Measurements from ENCODE around the gene ENTPD8. TPM values are rescaled to one million over a fixed set of nuclear protein-coding genes. Genes with fewer than 3 reads are reported as not detected.
A peak's percentile ranks its signal among the peaks of the same experiment; 100 is the strongest.
"Not testable (repeated sequence)": the region's sequence is repeated elsewhere in the genome, so short reads cannot be mapped to it uniquely, and the experiment has no call there.

Gene ENTPD8
- total RNA-seq, 1 donor = not detected

DNA sequence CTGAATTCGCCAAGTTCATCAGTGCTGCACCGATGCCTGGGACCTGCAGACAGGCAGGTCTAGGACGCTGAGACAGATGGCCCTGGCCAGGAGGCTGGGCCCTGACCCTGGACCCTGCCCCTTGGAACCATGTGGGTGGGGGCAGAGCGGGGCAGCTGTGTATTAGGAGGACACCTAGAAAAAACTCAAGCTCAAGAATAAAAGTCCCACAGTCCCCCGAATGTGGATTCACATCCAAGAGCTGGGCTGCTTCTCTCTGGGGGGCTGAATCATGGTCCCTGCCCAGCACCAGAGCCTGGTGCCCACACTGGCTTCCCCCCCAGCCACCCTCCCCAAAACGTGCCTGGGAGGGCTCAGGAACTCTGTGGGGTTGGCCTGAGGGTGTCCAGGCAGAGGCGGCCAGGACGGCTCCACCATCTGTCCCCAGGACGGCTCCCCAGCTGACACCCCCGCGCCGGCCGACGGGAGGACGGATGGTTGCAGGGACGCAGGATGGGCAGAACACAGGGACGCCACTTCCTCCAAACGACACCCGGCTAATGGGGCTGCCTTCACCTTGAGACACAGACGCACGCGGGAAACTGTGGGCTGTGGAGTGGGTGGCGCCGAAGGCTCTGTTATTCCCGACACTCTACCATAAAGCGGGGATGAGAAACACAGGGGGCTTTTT, 53.1 kb downstream of the ENTPD8 start:
- no peaks in the 10 kb centered on the region for H3K79me2 ChIP-seq (ENCODE audit: insufficient read depth, low read length)
- DNase-seq (ENCODE audit: insufficient read length, low spot score, missing footprints) = no peak
- H3K36me3 ChIP-seq (ENCODE audit: insufficient read depth, low read length) = no peaks in the 10 kb centered on the region
- H3K9me3 ChIP-seq (ENCODE audit: low read depth, low read length) = no peaks in the 10 kb centered on the region
- no peak overlapping the region for H3K4me3 ChIP-seq (ENCODE audit: insufficient read depth, low read length)
- H3K4me1 ChIP-seq (ENCODE audit: insufficient read depth, low read length) = no peaks in the 10 kb centered on the region
- H3K4me2 ChIP-seq (ENCODE audit: insufficient read depth, low read length) = no peak overlapping the region
- no peaks in the 10 kb centered on the region for H3K27me3 ChIP-seq (ENCODE audit: insufficient read depth, low read length)
- no peak overlapping the region for H3K27ac ChIP-seq (ENCODE audit: low read depth, low read length)
- TF ChIP-seq, protein P1, sequence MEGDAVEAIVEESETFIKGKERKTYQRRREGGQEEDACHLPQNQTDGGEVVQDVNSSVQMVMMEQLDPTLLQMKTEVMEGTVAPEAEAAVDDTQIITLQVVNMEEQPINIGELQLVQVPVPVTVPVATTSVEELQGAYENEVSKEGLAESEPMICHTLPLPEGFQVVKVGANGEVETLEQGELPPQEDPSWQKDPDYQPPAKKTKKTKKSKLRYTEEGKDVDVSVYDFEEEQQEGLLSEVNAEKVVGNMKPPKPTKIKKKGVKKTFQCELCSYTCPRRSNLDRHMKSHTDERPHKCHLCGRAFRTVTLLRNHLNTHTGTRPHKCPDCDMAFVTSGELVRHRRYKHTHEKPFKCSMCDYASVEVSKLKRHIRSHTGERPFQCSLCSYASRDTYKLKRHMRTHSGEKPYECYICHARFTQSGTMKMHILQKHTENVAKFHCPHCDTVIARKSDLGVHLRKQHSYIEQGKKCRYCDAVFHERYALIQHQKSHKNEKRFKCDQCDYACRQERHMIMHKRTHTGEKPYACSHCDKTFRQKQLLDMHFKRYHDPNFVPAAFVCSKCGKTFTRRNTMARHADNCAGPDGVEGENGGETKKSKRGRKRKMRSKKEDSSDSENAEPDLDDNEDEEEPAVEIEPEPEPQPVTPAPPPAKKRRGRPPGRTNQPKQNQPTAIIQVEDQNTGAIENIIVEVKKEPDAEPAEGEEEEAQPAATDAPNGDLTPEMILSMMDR (IDR thresholded peaks at IDR 0.05; ENCODE audit: extremely low read depth, low read depth, low read length) = no peak
- no peak overlapping the region for H2AFZ ChIP-seq (ENCODE audit: low read length)
- H4K20me1 ChIP-seq (ENCODE audit: insufficient read depth, low read length) = no peaks in the 10 kb centered on the region

DNA sequence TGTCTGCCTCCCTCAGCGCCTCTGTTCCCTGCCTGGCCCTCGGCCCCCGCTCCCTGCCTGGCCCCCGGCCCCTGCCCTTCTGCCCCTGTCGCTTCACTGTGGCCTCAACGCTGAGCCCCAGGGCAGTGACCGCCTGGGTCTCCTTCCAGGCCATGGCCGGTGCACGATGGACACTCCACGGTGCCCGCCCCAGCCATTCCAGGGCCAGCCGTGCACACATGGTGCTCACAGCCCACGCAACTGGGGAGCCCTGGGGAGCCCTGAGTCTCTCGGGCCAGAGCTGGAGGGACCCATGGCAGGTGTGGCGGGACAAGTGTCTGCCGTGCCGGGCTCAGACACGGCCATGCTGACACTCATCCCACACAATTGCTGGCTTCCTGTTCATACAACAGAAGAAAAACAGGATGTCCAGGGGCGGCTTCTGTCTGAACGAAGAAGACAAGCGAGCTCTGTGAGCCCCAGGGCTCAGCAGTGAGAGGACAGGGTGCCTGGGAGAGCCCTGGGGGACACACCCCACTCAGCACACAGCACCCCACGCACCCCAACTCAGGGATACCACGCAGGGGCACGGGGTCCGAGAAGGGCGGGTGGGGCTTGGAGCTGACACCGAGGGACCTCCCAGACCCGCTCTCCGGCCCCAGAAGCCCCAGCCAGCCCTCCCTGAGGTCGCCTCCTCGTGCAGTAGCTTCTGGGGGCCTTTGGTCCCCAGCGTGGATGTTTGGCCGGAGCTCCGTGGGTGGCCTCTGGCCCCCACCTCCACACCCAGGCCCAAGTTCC, 53.9 kb downstream of the ENTPD8 start:
- no peaks in the 10 kb centered on the region for H3K79me2 ChIP-seq (ENCODE audit: insufficient read depth, low read length)
- no peak overlapping the region for H3K4me2 ChIP-seq (ENCODE audit: insufficient read depth, low read length)
- no peak overlapping the region for H3K27ac ChIP-seq (ENCODE audit: low read depth, low read length)
- no peaks in the 10 kb centered on the region for H3K4me1 ChIP-seq (ENCODE audit: insufficient read depth, low read length)
- no peak overlapping the region for H2AFZ ChIP-seq (ENCODE audit: low read length)
- H4K20me1 ChIP-seq (ENCODE audit: insufficient read depth, low read length) = no peaks in the 10 kb centered on the region
- DNase-seq (ENCODE audit: insufficient read length, low spot score, missing footprints) = no peak
- no peak overlapping the region for H3K4me3 ChIP-seq (ENCODE audit: insufficient read depth, low read length)
- H3K27me3 ChIP-seq (ENCODE audit: insufficient read depth, low read length) = no peaks in the 10 kb centered on the region
- TF ChIP-seq, protein P1 (IDR thresholded peaks at IDR 0.05; ENCODE audit: extremely low read depth, low read depth, low read length) = no peak
- H3K9me3 ChIP-seq (ENCODE audit: low read depth, low read length) = no peaks in the 10 kb centered on the region
- no peaks in the 10 kb centered on the region for H3K36me3 ChIP-seq (ENCODE audit: insufficient read depth, low read length)

- H3K27ac ChIP-seq (ENCODE audit: low read depth, low read length); H3K4me3 ChIP-seq (ENCODE audit: insufficient read depth, low read length); H4K20me1 ChIP-seq (ENCODE audit: insufficient read depth, low read length); H3K36me3 ChIP-seq (ENCODE audit: insufficient read depth, low read length); DNase-seq (ENCODE audit: insufficient read length, low spot score, missing footprints); H3K4me2 ChIP-seq (ENCODE audit: insufficient read depth, low read length); H3K79me2 ChIP-seq (ENCODE audit: insufficient read depth, low read length); H3K9me3 ChIP-seq (ENCODE audit: low read depth, low read length); H2AFZ ChIP-seq (ENCODE audit: low read length); H3K27me3 ChIP-seq (ENCODE audit: insufficient read depth, low read length); H3K4me1 ChIP-seq (ENCODE audit: insufficient read depth, low read length): not testable (repeated sequence)
These were observed 54.5 kb downstream of the ENTPD8 start for GRCh38 chr9:137386507-137387113.

- Histone ChIP-seq H3K4me3 (ENCODE audit: insufficient read depth, low read length) (no peak overlapping the region), H3K27me3 (ENCODE audit: insufficient read depth, low read length) (no peaks in the 10 kb centered on the region), H2AFZ (ENCODE audit: low read length) (no peak overlapping the region), H3K4me1 (ENCODE audit: insufficient read depth, low read length) (no peaks in the 10 kb centered on the region), H3K27ac (ENCODE audit: low read depth, low read length) (no peak overlapping the region), H3K9me3 (ENCODE audit: low read depth, low read length) (no peaks in the 10 kb centered on the region), H3K79me2 (ENCODE audit: insufficient read depth, low read length) (no peaks in the 10 kb centered on the region), H3K36me3 (ENCODE audit: insufficient read depth, low read length) (no peaks in the 10 kb centered on the region), H3K4me2 (ENCODE audit: insufficient read depth, low read length) (no peak overlapping the region), H4K20me1 (ENCODE audit: insufficient read depth, low read length) (no peaks in the 10 kb centered on the region)
- peak; percentile 88 for DNase-seq (ENCODE audit: insufficient read length, low spot score, missing footprints)
- TF ChIP-seq, protein P1 (IDR thresholded peaks at IDR 0.05; ENCODE audit: extremely low read depth, low read depth, low read length) = no peak
These were observed 56.0 kb downstream of the ENTPD8 start for GRCh38 chr9:137385061-137385655.

Other genes with a start within 250 kb of the ENTPD8 start
- gene TPRN, start 240.6 kb downstream of the ENTPD8 start, total RNA-seq = 9.7 and 10.5 TPM in 2 replicates
- 35.4 and 36.9 TPM in 2 replicates for gene TMEM203, start 235.7 kb downstream of the ENTPD8 start, total RNA-seq
- 5.0 and 6.2 TPM in 2 replicates for gene NDOR1, start 235.7 kb downstream of the ENTPD8 start, total RNA-seq
- 0.29 TPM in 1 of 2 replicates, not detected in the other for gene RNF208, start 219.1 kb downstream of the ENTPD8 start, total RNA-seq
- 1.1 and 1.5 TPM in 2 replicates for gene CYSRT1, start 216.2 kb downstream of the ENTPD8 start, total RNA-seq
- gene RNF224, start 213.9 kb downstream of the ENTPD8 start, total RNA-seq = under 0.01 TPM in 1 of 2 replicates, not detected in the other
- gene SLC34A3, start 210.5 kb downstream of the ENTPD8 start, total RNA-seq = not detected in 2 replicates
- 67.7 and 74.0 TPM in 2 replicates for gene TUBB4B, start 200.1 kb downstream of the ENTPD8 start, total RNA-seq
- 0.36 TPM in 1 of 2 replicates, not detected in the other for gene STPG3, start 190.1 kb downstream of the ENTPD8 start, total RNA-seq
- 46.0 and 47.4 TPM in 2 replicates for gene NELFB, start 186.0 kb downstream of the ENTPD8 start, total RNA-seq
- 0.29 and 2.5 TPM in 2 replicates for gene TOR4A, start 163.6 kb downstream of the ENTPD8 start, total RNA-seq
- gene NRARP, start 139.1 kb downstream of the ENTPD8 start, total RNA-seq = under 0.01 TPM in 2 replicates
- gene EXD3, start 18.2 kb downstream of the ENTPD8 start, total RNA-seq = 7.6 and 10.0 TPM in 2 replicates
- gene NOXA1, start 18.0 kb downstream of the ENTPD8 start, total RNA-seq = 0.36 and 0.88 TPM in 2 replicates
- 19.2 and 22.4 TPM in 2 replicates for gene NSMF, start 18.0 kb upstream of the ENTPD8 start, total RNA-seq
- gene PNPLA7, start 109.0 kb upstream of the ENTPD8 start, total RNA-seq = 1.8 and 2.7 TPM in 2 replicates
- 26.2 and 30.4 TPM in 2 replicates for gene MRPL41, start 110.5 kb upstream of the ENTPD8 start, total RNA-seq
- 20.3 and 26.2 TPM in 2 replicates for gene DPH7, start 137.6 kb upstream of the ENTPD8 start, total RNA-seq
- 10.5 and 14.1 TPM in 2 replicates for gene ZMYND19, start 149.2 kb upstream of the ENTPD8 start, total RNA-seq
- 11.9 and 15.0 TPM in 2 replicates for gene ARRDC1, start 164.3 kb upstream of the ENTPD8 start, total RNA-seq
- gene EHMT1, start 177.6 kb upstream of the ENTPD8 start, total RNA-seq = 38.0 and 46.3 TPM in 2 replicates

Measured in osteoblast (primary cell).